Limb (tissue), 2 donors: ENCODE results near the gene DNAJA3.

Experiments
- DNase-seq, 2 donors: peaks; one replicate each; pipeline ENCODE4 v3.0.0-alpha.2; 2016; ENCODE audit errors: extremely low spot score in 2 of 2

DNAJA3 gene

GRCh38 chr16:4433228-4433627, 7.6 kb downstream of the DNAJA3 start:
- no peak for DNase-seq

DNA sequence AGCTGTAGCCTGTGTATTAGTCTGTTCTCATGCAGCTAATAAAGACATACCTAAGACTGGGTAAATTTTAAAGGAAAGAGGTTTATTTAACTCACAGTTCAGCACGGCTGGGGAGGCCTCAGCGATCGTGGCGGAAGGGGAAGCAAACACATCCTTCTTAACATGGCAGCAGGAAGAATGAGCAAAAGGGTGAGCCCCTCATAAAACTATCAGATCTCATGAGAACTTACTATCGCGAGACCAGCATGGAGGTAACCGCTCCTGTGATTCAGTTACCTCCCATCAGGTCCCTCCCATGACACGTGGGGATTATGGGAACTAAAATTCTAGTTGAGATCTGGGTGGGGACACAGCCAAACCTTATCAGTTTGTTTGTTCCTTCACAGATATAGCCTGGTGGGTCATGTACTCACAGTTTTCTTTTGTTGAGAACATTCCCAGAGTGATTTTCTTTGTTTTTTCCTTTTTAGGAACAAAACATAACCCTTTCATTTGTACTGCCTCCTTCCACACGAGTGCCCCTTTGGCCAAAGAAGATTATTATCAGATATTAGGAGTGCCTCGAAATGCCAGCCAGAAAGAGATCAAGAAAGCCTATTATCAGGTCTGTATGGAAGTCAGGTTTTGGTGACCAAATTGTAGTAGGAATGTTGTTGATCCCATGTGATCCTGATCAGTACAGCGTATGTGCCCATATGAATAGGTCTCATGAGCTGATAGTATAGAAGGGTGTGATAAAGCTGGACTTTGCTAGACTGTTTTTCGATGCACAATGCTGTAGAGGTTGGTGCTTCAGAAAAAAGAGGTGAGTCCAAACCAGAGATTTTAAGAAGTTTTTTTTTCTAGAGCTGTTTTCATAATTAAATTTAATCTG, 8.5 kb downstream of the DNAJA3 start:
- no peak for DNase-seq

DNA sequence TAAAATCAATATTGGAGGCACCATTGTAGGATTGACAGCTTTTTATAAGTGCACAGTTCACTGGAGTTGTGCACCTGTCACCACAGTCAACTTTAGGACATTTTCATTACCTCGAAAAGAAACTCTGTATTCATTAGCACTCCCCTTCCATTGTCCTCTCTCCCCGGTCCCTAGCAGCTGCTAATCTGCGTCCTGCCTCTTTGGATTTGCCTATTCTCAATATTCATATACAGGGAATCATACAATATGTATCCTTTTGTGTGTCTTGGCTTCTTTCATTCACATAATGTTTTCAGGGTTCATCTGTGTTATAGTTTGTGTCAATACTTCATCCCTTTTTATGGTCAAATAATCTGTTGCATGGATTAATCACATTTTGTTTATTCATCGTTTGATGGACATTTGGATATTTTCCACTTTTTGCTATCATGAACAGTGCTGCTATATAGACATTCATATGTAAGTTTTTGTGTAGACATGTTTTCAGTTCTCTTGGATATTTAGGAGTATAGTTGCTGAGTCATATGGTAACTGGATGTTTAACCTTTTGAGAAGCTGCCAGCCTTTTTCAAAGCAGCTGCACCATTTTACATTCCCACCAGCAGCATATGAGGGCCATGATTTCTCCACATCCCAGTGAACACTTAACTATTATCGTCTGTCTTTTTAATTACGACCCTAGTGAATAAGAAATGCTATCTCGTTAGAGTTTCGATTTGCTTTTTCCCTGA, 9.8 kb downstream of the DNAJA3 start:
- DNase-seq: no peak

DNA sequence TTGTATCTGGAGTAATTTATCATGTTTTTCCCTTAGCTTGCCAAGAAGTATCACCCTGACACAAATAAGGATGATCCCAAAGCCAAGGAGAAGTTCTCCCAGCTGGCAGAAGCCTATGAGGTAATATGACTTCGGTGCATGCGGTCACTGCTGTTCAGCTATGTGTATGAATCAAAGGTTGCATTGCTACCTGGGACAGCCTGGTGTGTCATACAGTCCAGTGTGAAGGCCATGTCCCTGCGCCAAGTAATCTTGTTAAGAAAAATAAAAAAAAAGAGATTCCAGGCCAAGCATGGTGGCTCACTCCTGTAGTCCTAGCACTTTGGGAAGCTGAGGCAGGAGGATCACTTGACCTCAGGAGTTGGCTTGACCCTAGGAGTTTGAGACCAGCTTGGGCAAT, 11.7 kb downstream of the DNAJA3 start:
- DNase-seq: no peak

DNA sequence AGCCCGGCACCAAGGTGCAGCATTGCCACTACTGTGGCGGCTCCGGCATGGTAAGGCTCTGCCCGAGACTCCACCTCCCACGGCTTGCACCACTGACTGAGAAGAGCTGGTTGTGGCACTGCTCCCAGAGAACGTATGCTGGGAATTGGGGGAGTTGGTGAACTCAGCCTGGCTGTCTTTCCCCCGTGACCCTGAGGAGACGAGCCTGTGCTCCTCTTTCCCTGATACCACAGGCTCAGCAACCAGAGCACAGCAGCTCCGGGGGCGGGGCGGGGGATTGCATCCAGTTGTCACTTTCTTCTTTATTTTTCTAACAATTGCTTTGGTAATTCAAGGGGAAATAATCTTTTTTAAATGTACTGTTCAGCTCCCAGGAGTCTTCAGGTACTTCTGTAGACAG, 16.7 kb downstream of the DNAJA3 start:
- DNase-seq: no peak

GRCh38 chr16:4443271-4443670, 17.6 kb downstream of the DNAJA3 start:
- DNase-seq: no peak

GRCh38 chr16:4443986-4444385, 18.3 kb downstream of the DNAJA3 start:
- no peak for DNase-seq

GRCh38 chr16:4450430-4450829, 24.8 kb downstream of the DNAJA3 start:
- DNase-seq: no peak

DNA sequence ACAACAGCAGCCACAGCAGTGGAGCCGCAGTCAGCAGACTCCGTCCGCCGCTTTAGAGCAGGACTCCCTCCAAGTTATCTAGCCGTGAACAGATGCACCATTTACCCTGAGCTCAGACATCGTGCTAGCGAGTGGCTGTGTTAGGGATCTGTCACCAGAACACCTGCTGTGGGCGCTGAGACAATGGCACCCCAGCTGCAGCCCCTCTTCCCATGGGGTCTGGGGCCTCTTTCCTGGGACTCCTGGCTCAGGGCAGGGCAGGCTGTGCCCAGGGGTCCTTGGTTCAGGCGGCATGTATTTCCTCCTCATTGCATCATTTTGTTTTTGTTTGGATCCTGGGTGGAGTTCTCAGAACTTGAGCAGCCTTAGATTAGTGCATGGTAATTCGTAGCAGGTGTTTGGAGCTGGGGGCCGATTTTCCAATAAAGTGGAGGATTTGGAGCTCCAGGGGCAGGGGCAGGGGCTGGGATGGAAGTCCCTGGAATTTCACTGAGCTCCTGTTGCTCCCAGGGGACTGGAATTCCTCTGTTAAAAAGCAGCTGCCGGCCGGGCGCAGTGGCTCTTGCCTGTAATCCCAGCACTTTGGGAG, 25.4 kb downstream of the DNAJA3 start:
- peak in 1 of 2 donors; percentile 27 for DNase-seq

GRCh38 chr16:4452674-4453073, 27.0 kb downstream of the DNAJA3 start:
- DNase-seq: no peak

DNA sequence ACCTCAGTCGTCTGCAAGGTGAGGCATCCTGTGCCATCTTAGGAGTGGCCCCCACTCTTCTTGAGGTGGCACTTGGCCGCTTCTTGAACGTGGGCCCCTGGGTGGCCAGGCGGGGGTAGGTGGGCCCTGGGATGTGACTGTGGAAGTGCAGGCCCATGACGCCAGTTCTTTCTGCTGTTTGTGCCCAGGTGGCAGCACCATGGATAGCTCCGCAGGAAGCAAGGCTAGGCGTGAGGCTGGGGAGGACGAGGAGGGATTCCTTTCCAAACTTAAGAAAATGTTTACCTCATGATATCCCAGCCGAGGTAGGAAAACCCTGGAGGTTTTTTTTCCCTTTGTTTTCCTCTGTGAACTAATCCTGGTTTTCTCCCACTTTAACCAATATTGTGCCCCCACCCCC, 29.0 kb downstream of the DNAJA3 start:
- DNase-seq: no peak

DNA sequence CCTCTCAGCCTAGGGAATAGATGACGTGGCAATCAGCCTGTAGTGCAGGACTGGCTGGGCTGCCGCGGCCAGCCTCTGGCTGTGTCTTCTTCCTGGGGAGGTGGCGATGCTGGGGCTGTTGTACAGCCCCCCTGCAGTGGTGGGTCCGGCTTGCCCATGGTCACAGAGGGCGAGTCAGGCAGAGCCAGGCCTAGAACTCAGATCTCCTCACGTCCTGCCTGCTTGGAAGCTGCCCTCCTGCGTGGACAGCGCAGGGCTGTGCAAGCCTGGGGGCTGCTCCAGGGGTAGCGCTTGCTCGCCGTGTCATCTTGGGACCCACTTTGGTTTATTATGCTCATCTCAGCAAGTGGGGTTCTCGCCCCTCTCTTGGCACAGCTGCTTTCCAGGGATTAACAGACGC, 29.4 kb downstream of the DNAJA3 start:
- DNase-seq: no peak

- no peak for DNase-seq
Measured at GRCh38 chr16:4455951-4456350, 30.3 kb downstream of the DNAJA3 start.

GRCh38 chr16:4460936-4461249, 35.2 kb downstream of the DNAJA3 start:
- DNase-seq: no peak

- DNase-seq: peak in 1 of 2 donors; percentile 69
Measured at GRCh38 chr16:4461250-4462085, 35.8 kb downstream of the DNAJA3 start.

DNA sequence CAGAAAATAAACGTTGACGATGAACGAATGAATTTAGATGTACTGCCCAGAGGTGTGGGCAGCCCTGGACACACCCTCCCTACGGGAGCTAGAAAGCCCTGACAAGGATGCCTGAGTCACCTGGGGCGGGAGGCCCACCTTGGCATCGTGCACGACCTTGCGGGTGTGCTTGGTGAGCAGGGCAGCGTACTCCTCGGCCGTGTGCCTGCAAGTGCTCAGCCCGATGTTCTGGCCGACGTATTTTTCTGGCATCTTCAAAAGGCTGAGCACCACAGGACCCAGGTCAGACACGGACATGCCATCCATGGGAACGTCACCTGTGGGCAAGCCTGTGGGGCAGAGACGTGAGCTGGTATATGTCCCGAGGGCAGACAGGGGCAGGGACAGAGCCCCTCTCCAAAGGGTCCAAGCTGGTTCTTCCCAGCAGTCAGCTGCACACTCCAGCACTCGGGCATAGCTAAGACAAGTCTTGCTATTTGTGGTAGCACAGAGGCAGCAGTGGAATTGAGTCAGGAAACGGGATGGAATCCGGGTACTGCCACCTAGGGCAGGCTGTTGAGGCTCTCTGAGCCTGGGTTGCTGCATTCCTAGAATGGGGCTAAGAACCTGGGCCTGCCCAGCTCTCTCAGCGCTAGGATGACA, 38.0 kb downstream of the DNAJA3 start:
- no peak for DNase-seq

DNA sequence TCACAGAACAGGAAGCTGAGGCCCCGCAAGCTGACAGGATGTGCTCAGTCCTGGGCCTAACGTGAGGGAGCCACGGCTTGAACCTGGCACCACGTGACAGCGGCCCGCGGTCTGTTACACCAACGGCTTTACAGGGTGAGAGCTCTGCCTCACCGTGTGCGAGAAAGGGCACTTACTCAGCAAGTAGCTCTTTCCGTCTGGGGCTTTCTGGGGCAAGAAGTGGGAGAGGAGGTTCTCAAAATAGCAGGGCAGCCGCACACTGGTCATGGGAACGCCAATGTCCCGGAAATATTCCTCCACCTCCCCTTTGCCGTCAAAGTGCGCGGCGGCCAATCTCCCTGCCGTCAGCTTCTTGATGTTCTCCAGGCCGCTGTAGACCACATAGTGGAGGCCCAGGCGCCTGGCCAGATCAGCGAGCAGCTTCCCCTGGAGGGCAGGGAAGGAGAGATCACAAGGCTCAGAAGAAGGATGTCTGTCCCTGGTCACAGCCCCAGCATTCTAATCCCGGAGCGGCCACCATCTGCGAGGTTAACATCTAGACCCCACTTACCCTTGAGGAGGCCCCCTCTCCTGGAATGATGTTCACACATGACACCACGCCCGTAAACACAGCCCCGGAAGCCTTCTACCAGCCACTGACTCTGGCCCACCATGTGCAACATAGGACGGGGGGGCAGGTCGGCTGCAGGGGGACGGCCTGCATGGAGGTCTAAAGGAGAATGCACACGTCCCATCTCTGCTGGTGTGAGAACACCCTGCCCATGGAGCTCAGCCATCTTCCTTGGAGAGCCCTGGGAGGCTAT, 40.5 kb downstream of the DNAJA3 start:
- DNase-seq: no peak

GRCh38 chr16:4467916-4468315, 42.2 kb downstream of the DNAJA3 start:
- DNase-seq: no peak

DNA sequence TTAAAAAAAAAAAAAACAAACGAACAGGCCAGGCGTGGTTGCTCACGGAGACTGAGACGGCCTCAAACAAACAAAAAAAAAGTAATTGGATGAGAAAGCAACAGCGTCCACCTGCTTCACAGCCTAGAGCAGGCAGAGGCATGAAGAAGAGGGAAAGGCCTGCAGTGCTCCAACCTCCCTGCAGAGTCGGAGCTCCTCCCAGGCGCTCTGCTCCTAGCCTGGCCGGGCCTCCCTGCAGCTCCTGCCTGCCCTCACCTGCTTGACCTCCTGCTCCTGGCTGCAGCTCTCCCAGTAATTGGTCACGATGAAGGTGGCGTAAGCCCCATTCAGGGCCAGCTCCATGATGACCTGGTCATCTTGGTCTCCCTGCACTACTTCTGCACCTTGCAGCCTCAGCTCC, 43.3 kb downstream of the DNAJA3 start:
- no peak for DNase-seq

DNA sequence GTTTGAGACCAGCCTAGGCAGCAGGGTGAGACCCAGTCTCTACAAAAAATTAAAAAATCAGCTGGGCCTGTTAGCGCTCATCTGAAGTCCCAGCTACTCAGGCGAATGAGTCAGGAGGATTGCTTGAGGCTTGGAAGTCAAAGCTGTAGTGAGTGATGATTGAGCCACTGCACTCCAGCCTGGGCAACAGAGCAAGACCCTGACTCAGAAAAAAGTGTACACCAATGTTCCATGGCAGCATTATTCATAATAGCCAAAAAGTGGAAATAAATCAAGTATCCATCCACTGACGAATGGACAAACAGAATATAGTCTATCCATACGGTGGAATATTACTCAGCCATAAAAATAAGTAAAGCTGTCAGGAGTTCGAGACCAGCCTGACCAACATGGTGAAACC, 46.2 kb downstream of the DNAJA3 start:
- no peak for DNase-seq
